Measurements from ENCODE around the gene SLC24A4.

DNA sequence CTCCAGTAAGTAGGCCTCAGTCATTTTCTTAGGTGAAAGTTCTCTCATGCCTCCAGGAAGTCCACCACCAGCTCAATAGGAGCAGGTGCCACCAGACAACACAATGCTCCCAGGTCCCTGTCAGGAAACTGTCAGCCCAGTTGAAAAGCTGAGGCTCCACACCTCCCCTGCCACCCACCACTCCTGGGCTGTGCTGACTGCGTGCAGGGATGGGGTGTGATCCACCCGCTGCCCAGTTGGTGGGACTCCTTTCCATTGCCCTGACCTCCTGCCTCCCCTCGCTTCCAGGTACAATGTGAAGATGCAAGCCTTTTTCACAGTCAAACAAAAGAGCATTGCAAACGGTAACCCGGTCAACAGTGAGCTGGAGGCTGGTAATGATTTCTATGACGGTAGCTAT is 125.8 kb downstream of the SLC24A4 start:
- TF ChIP-seq EZH2 (IDR thresholded peaks at IDR 0.05; ENCODE audit: borderline replicate concordance) (no peak), EZH2phosphoT487 (IDR thresholded peaks at IDR 0.05; ENCODE audit: low read depth, severe bottlenecking, unreplicated experiment) (no peak)
- TF ChIP-seq, protein P1, sequence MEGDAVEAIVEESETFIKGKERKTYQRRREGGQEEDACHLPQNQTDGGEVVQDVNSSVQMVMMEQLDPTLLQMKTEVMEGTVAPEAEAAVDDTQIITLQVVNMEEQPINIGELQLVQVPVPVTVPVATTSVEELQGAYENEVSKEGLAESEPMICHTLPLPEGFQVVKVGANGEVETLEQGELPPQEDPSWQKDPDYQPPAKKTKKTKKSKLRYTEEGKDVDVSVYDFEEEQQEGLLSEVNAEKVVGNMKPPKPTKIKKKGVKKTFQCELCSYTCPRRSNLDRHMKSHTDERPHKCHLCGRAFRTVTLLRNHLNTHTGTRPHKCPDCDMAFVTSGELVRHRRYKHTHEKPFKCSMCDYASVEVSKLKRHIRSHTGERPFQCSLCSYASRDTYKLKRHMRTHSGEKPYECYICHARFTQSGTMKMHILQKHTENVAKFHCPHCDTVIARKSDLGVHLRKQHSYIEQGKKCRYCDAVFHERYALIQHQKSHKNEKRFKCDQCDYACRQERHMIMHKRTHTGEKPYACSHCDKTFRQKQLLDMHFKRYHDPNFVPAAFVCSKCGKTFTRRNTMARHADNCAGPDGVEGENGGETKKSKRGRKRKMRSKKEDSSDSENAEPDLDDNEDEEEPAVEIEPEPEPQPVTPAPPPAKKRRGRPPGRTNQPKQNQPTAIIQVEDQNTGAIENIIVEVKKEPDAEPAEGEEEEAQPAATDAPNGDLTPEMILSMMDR (IDR thresholded peaks at IDR 0.05; ENCODE audit: poor library complexity) = no peak

Measured in hepatocyte (in vitro differentiated cells).